Uterus (tissue), 4 donors: ENCODE data around the gene KANTR. TPM values are rescaled to one million over a fixed set of nuclear protein-coding genes. Genes with fewer than 3 reads are reported as not detected.

Experiments
- DNase-seq, 2 donors: peaks; one replicate each; pipeline ENCODE4 v3.0.0-alpha.2; 2019 to 2020
- H3K27ac ChIP-seq, 2 donors: fragments of 200-600 bp; sonication (generic); 1 replicate in 1 of 2; 2 replicates in 1 of 2; pipeline ENCODE4 v1.5.1; 2016 to 2018
- H3K27me3 ChIP-seq, 2 donors: fragments of 200-600 bp; sonication (generic); one replicate each; pipeline ENCODE4 v1.5.1; 2018 to 2019; ENCODE audit warnings: control low read depth in 1 of 2
- H3K36me3 ChIP-seq, 2 donors: fragments of 200-600 bp; sonication (generic); one replicate each; pipeline ENCODE4 v1.5.1; 2019; ENCODE audit warnings: control low read depth in 1 of 2
- H3K4me1 ChIP-seq, 2 donors: fragments of 200-600 bp; sonication (generic); one replicate each; pipeline ENCODE4 v1.5.1; 2018 to 2019; ENCODE audit warnings: control low read depth in 1 of 2
- H3K4me3 ChIP-seq, 2 donors: fragments of 200-600 bp; sonication (generic); 1 replicate in 1 of 2; 2 replicates in 1 of 2; pipeline ENCODE4 v1.5.1; 2018 to 2019; ENCODE audit warnings: mild to moderate bottlenecking in 1 of 2
- H3K9me3 ChIP-seq, 2 donors: fragments of 200-600 bp; sonication (generic); one replicate each; pipeline ENCODE4 v1.5.1; 2019; ENCODE audit warnings: control low read depth in 1 of 2
- POLR2A ChIP-seq, 2 donors: fragments of 450-650 bp; IDR thresholded peaks; one replicate each; pipeline ENCODE4 v1.6.1; 2016; ENCODE audit warnings: antibody characterized with exemption in 2 of 2, mild to moderate bottlenecking in 1 of 2, moderate library complexity in 1 of 2
- intact Hi-C: fragments of 100-400 bp; cut with DNase I; formaldehyde crosslinking; loops from one replicate; pipeline ENCODE4 v1.15.1; 2023; ENCODE audit warnings: low total_unique reads
- total RNA-seq, 4 donors: library from RNA; depleted of rRNA in 3 of 4; stranded (reverse); fragments of >200 nt in 3 of 4; gene quantifications; one replicate each; pipeline versions ENCODE4 v1.1.0 to v1.2.4, GENCODE V29; 2014 to 2023
- TF ChIP-seq, protein P1 (sequence below), 4 experiments: fragments of 200-600 bp in 2 of 4; fragments of 450-650 bp in 2 of 4; sonication (generic) in 2 of 4; IDR thresholded peaks; one replicate each; pipeline ENCODE4 v1.5.1; 2016 to 2019; ENCODE audit warnings: antibody characterized with exemption in 4 of 4, mild to moderate bottlenecking in 2 of 4, moderate library complexity in 1 of 4
- donor health status: DM: yes; HTN: yes; CAD: no.

The KANTR gene
- total RNA-seq, 4 donors from 2014 or later = 22.6 to 71.7 (median 33.6) TPM

DNA sequence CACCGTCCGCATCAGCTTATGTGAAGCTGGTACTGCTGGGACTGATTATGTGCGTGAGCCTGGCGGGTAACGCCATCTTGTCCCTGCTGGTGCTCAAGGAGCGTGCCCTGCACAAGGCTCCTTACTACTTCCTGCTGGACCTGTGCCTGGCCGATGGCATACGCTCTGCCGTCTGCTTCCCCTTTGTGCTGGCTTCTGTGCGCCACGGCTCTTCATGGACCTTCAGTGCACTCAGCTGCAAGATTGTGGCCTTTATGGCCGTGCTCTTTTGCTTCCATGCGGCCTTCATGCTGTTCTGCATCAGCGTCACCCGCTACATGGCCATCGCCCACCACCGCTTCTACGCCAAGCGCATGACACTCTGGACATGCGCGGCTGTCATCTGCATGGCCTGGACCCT, 17.3 kb upstream of the KANTR start:
- no peaks in the 10 kb centered on the region for H3K9me3 ChIP-seq
- H3K36me3 ChIP-seq = no peaks in the 10 kb centered on the region
- DNase-seq = no peak

DNA sequence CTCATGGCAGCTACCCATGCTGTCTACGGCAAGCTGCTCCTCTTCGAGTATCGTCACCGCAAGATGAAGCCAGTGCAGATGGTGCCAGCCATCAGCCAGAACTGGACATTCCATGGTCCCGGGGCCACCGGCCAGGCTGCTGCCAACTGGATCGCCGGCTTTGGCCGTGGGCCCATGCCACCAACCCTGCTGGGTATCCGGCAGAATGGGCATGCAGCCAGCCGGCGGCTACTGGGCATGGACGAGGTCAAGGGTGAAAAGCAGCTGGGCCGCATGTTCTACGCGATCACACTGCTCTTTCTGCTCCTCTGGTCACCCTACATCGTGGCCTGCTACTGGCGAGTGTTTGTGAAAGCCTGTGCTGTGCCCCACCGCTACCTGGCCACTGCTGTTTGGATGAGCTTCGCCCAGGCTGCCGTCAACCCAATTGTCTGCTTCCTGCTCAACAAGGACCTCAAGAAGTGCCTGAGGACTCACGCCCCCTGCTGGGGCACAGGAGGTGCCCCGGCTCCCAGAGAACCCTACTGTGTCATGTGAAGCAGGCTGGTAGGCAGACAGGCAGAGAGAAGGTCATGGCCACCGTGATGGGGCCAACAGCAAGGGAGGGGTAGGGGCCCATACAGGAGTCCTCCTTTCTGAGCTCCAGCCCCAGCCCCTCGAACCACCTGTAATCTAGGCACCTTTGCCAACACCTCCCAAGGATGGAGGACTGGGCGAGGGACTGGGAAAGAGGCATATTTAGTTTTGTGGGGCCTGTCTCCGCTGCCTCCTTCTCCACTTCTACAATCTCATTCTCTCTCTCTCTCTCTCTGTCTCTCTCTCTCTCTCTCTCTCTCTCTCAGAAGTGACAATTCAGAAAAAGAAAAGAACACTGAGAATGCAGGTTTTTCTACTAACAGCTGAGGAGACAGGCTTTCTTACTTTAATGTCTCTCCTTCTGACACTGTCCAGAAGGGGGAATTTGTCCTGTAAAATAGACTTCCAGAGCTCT, 16.4 kb upstream of the KANTR start:
- no peaks in the 10 kb centered on the region for H3K27me3 ChIP-seq
- H3K9me3 ChIP-seq = no peaks in the 10 kb centered on the region
- intact Hi-C loops = no loop called here
- DNase-seq = no peak
- no peak for TF ChIP-seq POLR2A (IDR thresholded peaks at IDR 0.05)
- TF ChIP-seq, protein P1, sequence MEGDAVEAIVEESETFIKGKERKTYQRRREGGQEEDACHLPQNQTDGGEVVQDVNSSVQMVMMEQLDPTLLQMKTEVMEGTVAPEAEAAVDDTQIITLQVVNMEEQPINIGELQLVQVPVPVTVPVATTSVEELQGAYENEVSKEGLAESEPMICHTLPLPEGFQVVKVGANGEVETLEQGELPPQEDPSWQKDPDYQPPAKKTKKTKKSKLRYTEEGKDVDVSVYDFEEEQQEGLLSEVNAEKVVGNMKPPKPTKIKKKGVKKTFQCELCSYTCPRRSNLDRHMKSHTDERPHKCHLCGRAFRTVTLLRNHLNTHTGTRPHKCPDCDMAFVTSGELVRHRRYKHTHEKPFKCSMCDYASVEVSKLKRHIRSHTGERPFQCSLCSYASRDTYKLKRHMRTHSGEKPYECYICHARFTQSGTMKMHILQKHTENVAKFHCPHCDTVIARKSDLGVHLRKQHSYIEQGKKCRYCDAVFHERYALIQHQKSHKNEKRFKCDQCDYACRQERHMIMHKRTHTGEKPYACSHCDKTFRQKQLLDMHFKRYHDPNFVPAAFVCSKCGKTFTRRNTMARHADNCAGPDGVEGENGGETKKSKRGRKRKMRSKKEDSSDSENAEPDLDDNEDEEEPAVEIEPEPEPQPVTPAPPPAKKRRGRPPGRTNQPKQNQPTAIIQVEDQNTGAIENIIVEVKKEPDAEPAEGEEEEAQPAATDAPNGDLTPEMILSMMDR (IDR thresholded peaks at IDR 0.05) = no peak
- no peak overlapping the region for H3K4me3 ChIP-seq
- H3K4me1 ChIP-seq = no peaks in the 10 kb centered on the region
- no peak overlapping the region for H3K27ac ChIP-seq
- H3K36me3 ChIP-seq = no peaks in the 10 kb centered on the region

More for the DNA sequence above, 17.3 kb upstream of the KANTR start:
- no peaks in the 10 kb centered on the region for H3K27me3 ChIP-seq
- intact Hi-C loops = no loop called here
- TF ChIP-seq POLR2A (IDR thresholded peaks at IDR 0.05) = no peak
- H3K4me1 ChIP-seq = no peaks in the 10 kb centered on the region
- H3K27ac ChIP-seq = no peak overlapping the region
- no peak overlapping the region for H3K4me3 ChIP-seq

DNA sequence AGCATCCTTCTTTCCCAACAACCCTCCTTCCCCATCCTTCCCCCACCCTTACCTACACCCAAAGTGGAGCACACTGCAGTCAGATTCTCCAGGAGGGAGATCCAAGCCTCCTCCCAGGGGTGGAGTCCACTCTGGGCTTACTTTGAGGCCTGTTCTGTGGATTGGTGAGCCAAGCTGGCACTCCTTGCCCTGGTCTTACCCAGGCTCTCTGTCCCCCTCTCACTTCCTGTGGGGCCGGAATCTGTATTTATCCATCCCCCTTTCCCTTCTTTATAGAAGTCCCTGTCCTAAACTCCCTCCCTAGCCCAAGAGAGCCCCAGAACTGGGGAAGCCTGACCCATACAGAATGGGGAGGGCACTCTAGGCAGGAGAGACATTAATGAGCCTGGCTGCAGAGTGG, 15.0 kb upstream of the KANTR start:
- DNase-seq = no peak
- Histone ChIP-seq H3K4me1 (no peaks in the 10 kb centered on the region), H3K36me3 (no peaks in the 10 kb centered on the region), H3K27me3 (no peaks in the 10 kb centered on the region), H3K4me3 (no peak overlapping the region), H3K27ac (no peak overlapping the region), H3K9me3 (no peaks in the 10 kb centered on the region)
- intact Hi-C loops = no loop called here
- TF ChIP-seq, protein P1 (IDR thresholded peaks at IDR 0.05) = no peak
- TF ChIP-seq POLR2A (IDR thresholded peaks at IDR 0.05) = no peak

DNA sequence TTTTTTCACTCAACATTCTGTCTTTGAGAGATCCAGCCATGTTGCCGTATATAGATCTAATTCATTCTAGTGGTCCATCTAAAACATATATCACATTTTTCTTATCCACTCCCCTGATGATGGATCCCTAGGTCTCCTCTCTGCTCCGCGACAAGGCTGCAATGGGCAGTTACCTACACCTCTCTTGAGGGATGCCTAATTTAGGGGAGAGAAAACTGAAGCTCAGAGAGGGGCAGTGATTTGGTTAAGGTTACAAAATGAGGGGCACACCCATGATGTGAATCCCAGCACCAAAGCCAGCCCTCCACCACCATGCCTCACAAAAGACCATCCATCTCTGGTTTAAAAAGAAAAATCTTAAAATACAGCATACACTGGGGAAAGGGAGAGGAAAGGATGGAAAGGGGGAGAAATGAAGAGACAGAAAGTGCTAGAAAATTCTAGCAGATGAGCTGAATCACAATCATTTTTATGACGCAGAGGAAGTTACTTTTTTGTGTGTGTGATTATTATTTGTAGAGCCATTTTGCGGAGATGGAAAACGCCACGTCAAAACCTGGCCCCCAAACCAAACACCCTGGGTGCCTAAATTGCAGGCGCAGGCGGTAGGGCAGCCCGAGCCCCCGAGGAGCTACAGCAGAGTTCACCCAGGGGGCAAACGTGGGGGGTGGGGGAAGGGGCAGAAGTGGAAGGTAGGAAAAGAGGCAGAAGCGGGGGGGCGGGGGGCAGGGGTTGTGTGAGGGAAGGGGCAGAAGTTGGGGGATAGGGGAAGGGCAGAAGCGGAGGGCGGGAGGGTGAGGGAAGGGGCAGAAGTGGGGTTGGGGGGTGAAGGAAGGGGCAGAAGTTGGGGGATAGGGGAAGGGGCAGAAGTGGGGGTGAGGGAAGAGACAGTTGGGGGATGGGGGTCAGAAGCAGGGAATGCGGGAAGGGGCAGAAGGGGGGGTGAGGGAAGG, 13.0 kb upstream of the KANTR start:
- H3K36me3 ChIP-seq = no peaks in the 10 kb centered on the region
- no peaks in the 10 kb centered on the region for H3K27me3 ChIP-seq
- intact Hi-C loops = no loop called here
- H3K4me1 ChIP-seq = no peaks in the 10 kb centered on the region
- H3K9me3 ChIP-seq = no peaks in the 10 kb centered on the region
- peak overlapping the region; percentile 85 to 89 for H3K27ac ChIP-seq
- no peak for TF ChIP-seq POLR2A (IDR thresholded peaks at IDR 0.05)
- no peak for DNase-seq
- H3K4me3 ChIP-seq = peak overlapping the region; percentile 17 to 24

DNA sequence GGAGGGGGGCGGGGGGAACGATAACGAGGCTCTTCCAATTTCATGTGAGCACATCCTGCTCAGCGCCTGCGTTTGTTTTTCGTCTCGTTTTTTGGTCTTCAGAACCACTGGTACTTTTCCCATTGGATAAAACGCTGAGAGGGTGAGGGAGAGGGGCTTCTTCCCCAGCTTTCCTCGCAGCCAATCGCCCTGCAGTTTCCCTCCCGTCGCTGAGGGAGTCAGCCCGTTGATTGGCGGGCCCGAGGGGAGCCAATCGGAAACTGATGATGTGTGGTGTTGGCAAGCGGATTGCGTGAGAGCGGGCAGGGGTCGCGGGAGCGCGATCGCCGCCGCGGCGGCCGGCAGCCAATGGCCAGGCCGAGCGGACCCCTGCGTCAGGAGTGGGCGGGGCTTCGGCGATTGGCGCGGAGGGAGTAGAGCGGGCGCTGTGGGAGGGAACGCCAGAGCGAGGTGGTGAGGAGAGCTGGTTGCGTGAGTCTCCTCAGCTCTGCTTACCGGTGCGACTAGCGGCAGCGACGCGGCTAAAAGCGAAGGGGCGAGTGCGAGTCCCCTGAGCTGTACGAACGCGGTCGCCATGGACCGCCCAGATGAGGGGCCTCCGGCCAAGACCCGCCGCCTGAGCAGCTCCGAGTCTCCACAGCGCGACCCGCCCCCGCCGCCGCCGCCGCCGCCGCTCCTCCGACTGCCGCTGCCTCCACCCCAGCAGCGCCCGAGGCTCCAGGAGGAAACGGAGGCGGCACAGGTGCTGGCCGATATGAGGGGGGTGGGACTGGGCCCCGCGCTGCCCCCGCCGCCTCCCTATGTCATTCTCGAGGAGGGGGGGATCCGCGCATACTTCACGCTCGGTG, 11.8 kb upstream of the KANTR start, which contains the start of gene TSPYL2:
TSPYL2 (plus strand) TSS at position 443 of the 848 bp plus-strand sequence; CDS start at position 575, 132 bp downstream.
- H3K4me1 ChIP-seq = no peaks in the 10 kb centered on the region
- H3K36me3 ChIP-seq = no peaks in the 10 kb centered on the region
- intact Hi-C loops = no loop called here
- no peaks in the 10 kb centered on the region for H3K9me3 ChIP-seq
- peak within 1 kb of the TSS; percentile 89 to 96 for H3K27ac ChIP-seq
- no peaks in the 10 kb centered on the region for H3K27me3 ChIP-seq
- peak; percentile 97 to 99 for TF ChIP-seq POLR2A (IDR thresholded peaks at IDR 0.05)
- TF ChIP-seq, protein P1 (IDR thresholded peaks at IDR 0.05) = peak in 1 of 4 experiments; percentile 29
- peak; percentile 94 to 95 for DNase-seq
- H3K4me3 ChIP-seq = peak within 1 kb of the TSS; percentile 62 to 63
